ENCODE results near the gene NUP50. TPM values are rescaled to one million over a fixed set of nuclear protein-coding genes. Genes with fewer than 3 reads are reported as not detected.

The NUP50 gene
- total and polyA plus RNA-seq, 2 of the 13 experiments (the other 11 are each of a cell fraction or from before 2014, with no cell fraction given) = 14.2 to 52.4 TPM

- H2AFZ ChIP-seq (ENCODE audit: low read length) = no peak overlapping the region
- no peak overlapping the region for H3K27ac ChIP-seq (ENCODE audit: extremely low read length, insufficient read depth, low read length)
- no peak overlapping the region for H3K4me3 ChIP-seq (replicated peaks in 1 of 3; ENCODE audit: insufficient read depth in 1 of 3, low read depth in 2 of 3, low read length in 3 of 3)
- no peaks in the 10 kb centered on the region for H3K27me3 ChIP-seq (ENCODE audit: control insufficient read depth in 1 of 2, insufficient read depth in 2 of 2, low read length in 2 of 2)
- H3K4me1 ChIP-seq (ENCODE audit: insufficient read depth, low read length) = no peaks in the 10 kb centered on the region
- 96% methylated on average over 14 of the region's 14 CpGs for WGBS (ENCODE audit: low lambda C conversion rate)
- no peak for FAIRE-seq
- CTCF ChIA-PET (ENCODE audit: low intra/inter-chr PET ratio, low total read pairs) = no interaction called here
- H3K4me2 ChIP-seq (ENCODE audit: low read depth, low read length) = no peak overlapping the region
- no peak for TF ChIP-seq ZNF777 (CRISPR knock-in tag; IDR thresholded peaks at IDR 0.05)
- no peak for TF ChIP-seq ZNF414 (CRISPR knock-in tag; IDR thresholded peaks at IDR 0.05)
- H3K9ac ChIP-seq (ENCODE audit: insufficient read depth, low read depth, low read length) = no peak overlapping the region
- ATAC-seq = no peak
- in situ Hi-C loops (cut with HindIII; ENCODE audit: extremely low pct_ligation_motif_present, low pct_unique_long_range_greater_than_20kb) (no loop called here), intact Hi-C loops (cut with micrococcal nuclease; ENCODE audit: unreplicated experiment) (no loop called here)
- H3K79me2 ChIP-seq (ENCODE audit: insufficient read depth, low read length) = no peaks in the 10 kb centered on the region
- no TSS peak for BruUV-seq (replicated peaks)
- H4K20me1 ChIP-seq (ENCODE audit: insufficient read depth, low read length) = peaks cover 10% of the 10 kb centered on the region; the same call in 1 of the 2 replicates
- H3K36me3 ChIP-seq (replicated peaks in 1 of 2; ENCODE audit: control insufficient read depth in 1 of 2, insufficient read depth in 2 of 2, low read length in 2 of 2) = peaks cover 14 to 16% of the 10 kb centered on the region in 2 experiments; a peak in 4 of 5 replicates
- DNase-seq (ENCODE audit: low spot score) = no peak
- POLR2A ChIA-PET = no interaction called here
- H3K9me3 ChIP-seq (ENCODE audit: low read length) = no peaks in the 10 kb centered on the region
Measured at GRCh38 chr22:45204819-45205218, 41.1 kb downstream of the NUP50 start.

GRCh38 chr22:45205276-45205925, 41.7 kb downstream of the NUP50 start:
- Histone ChIP-seq H2AFZ (ENCODE audit: low read length) (no peak overlapping the region), H3K36me3 (replicated peaks in 1 of 2; ENCODE audit: control insufficient read depth in 1 of 2, insufficient read depth in 2 of 2, low read length in 2 of 2) (peaks cover 14 to 16% of the 10 kb centered on the region in 2 experiments; a peak in 4 of 5 replicates), H3K27me3 (ENCODE audit: control insufficient read depth in 1 of 2, insufficient read depth in 2 of 2, low read length in 2 of 2) (no peaks in the 10 kb centered on the region), H3K4me2 (ENCODE audit: low read depth, low read length) (no peak overlapping the region), H3K27ac (ENCODE audit: extremely low read length, insufficient read depth, low read length) (no peak overlapping the region), H4K20me1 (ENCODE audit: insufficient read depth, low read length) (peaks cover 10% of the 10 kb centered on the region; the same call in 1 of the 2 replicates), H3K4me1 (ENCODE audit: insufficient read depth, low read length) (no peaks in the 10 kb centered on the region), H3K9me3 (ENCODE audit: low read length) (no peaks in the 10 kb centered on the region), H3K79me2 (ENCODE audit: insufficient read depth, low read length) (no peaks in the 10 kb centered on the region), H3K4me3 (replicated peaks in 1 of 3; ENCODE audit: insufficient read depth in 1 of 3, low read depth in 2 of 3, low read length in 3 of 3) (no peak overlapping the region), H3K9ac (ENCODE audit: insufficient read depth, low read depth, low read length) (no peak overlapping the region)
- TF ChIP-seq ZNF33A (CRISPR knock-in tag; IDR thresholded peaks at IDR 0.05; ENCODE audit: borderline replicate concordance) (no peak), CEBPZ (IDR thresholded peaks at IDR 0.05; ENCODE audit: low read length) (no peak), ZNF766 (CRISPR knock-in tag; IDR thresholded peaks at IDR 0.05; ENCODE audit: borderline replicate concordance) (no peak), ZNF414 (CRISPR knock-in tag; IDR thresholded peaks at IDR 0.05) (no peak)
- ChIA-PET CTCF (ENCODE audit: low intra/inter-chr PET ratio, low total read pairs) (no interaction called here), POLR2A (no interaction called here)
- FAIRE-seq (no peak), DNase-seq (ENCODE audit: low spot score) (no peak), ATAC-seq (no peak)
- 96% methylated on average over 13 of the region's 20 CpGs for whole genome bisulfite sequencing (ENCODE audit: low lambda C conversion rate)
- BruUV-seq (replicated peaks) = no TSS peak
- intact Hi-C loops (cut with micrococcal nuclease; ENCODE audit: unreplicated experiment) = no loop called here
- in situ Hi-C loops (cut with HindIII; ENCODE audit: extremely low pct_ligation_motif_present, low pct_unique_long_range_greater_than_20kb) = no loop called here
